ENCODE results near the gene BRINP3. TPM values are rescaled to one million over a fixed set of nuclear protein-coding genes. Genes with fewer than 3 reads are reported as not detected.

The BRINP3 gene
- total RNA-seq, 1 experiment from 2014 or later: not detected

DNA sequence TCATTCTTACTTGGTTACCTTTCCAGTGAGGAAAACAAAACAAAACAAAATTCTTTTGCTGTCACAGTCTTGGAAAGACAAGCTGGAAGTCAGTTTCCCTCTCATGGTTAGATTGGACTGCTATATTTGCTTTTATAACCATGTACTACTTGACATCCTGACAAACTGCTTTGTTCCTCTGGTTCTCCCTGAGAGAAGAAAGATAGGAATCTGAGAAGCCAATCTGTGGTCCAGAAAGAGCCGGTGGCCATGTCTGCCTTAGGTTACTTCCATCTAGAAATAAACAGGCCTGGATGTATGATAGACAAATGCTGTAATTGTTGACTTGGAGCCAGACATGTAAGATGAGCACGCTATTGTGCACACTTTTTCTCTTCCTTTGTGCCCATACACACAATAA is 330.0 kb downstream of the BRINP3 start:
- Histone ChIP-seq H2BK5ac (ENCODE audit: insufficient read length, low read length) (no peak overlapping the region), H2BK120ac (ENCODE audit: low read depth, low read length, poor library complexity, severe bottlenecking) (no peak overlapping the region), H3K4me1 (ENCODE audit: insufficient read depth, low read length) (no peaks in the 10 kb centered on the region), H3K14ac (ENCODE audit: insufficient read depth, low read length) (no peak overlapping the region), H3K4me2 (ENCODE audit: insufficient read depth, insufficient read length, low read length) (no peak overlapping the region), H3K56ac (ENCODE audit: insufficient read length, low read depth, low read length) (no peak overlapping the region), H3K27me3 (ENCODE audit: insufficient read depth, low read length) (no peaks in the 10 kb centered on the region), H2AFZ (ENCODE audit: low read length) (no peak overlapping the region), H3K9me3 (ENCODE audit: control insufficient read depth, low read depth, low read length) (no peaks in the 10 kb centered on the region), H3K18ac (ENCODE audit: insufficient read length, low read depth, low read length) (no peak overlapping the region), H3K9ac (ENCODE audit: extremely low read depth, insufficient read length, low read length) (no peak overlapping the region), H2BK15ac (ENCODE audit: low read depth, low read length) (no peak overlapping the region), H3T11ph (ENCODE audit: low read length) (no peak overlapping the region), H2BK20ac (ENCODE audit: low read depth, low read length, poor library complexity, severe bottlenecking) (no peak overlapping the region), H4K20me1 (ENCODE audit: control insufficient read depth, insufficient read depth, insufficient read length) (no peaks in the 10 kb centered on the region), H2AK5ac (ENCODE audit: insufficient read length, low read length) (no peak overlapping the region), H3K23me2 (ENCODE audit: insufficient read length, low read depth, low read length, poor library complexity, severe bottlenecking) (no peaks in the 10 kb centered on the region), H4K5ac (ENCODE audit: insufficient read length, low read depth, low read length) (no peak overlapping the region), H3K27ac (ENCODE audit: insufficient read length, low read depth, low read length) (no peak overlapping the region), H3K4ac (ENCODE audit: low read depth, low read length) (no peak overlapping the region), H3K79me2 (ENCODE audit: insufficient read depth, low read length) (no peaks in the 10 kb centered on the region), H4K91ac (ENCODE audit: insufficient read length, low read depth, low read length) (no peak overlapping the region), H4K8ac (replicated peaks; ENCODE audit: insufficient read length, low read depth, low read length) (no peak overlapping the region), H2BK12ac (ENCODE audit: insufficient read length, low read depth, low read length) (no peak overlapping the region), H3K23ac (ENCODE audit: insufficient read length, low read depth, low read length) (no peak overlapping the region), H3K79me1 (ENCODE audit: insufficient read depth, low read depth, low read length, poor library complexity, severe bottlenecking) (no peaks in the 10 kb centered on the region)
- H3K4me1 Mint-ChIP-seq: no peaks in the 10 kb centered on the region
- TF ChIP-seq, protein P1, sequence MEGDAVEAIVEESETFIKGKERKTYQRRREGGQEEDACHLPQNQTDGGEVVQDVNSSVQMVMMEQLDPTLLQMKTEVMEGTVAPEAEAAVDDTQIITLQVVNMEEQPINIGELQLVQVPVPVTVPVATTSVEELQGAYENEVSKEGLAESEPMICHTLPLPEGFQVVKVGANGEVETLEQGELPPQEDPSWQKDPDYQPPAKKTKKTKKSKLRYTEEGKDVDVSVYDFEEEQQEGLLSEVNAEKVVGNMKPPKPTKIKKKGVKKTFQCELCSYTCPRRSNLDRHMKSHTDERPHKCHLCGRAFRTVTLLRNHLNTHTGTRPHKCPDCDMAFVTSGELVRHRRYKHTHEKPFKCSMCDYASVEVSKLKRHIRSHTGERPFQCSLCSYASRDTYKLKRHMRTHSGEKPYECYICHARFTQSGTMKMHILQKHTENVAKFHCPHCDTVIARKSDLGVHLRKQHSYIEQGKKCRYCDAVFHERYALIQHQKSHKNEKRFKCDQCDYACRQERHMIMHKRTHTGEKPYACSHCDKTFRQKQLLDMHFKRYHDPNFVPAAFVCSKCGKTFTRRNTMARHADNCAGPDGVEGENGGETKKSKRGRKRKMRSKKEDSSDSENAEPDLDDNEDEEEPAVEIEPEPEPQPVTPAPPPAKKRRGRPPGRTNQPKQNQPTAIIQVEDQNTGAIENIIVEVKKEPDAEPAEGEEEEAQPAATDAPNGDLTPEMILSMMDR (conservative IDR thresholded peaks at IDR 0.05): no peak
- H3K4me3 Mint-ChIP-seq: no peak overlapping the region
- no peaks in the 10 kb centered on the region for H3K27me3 Mint-ChIP-seq (ENCODE audit: low read depth)
- no peaks in the 10 kb centered on the region for H3K9me3 Mint-ChIP-seq
- WGBS (ENCODE audit: extremely low coverage, insufficient read length, low lambda C conversion rate): no CpG with 5 or more reads among the region's 2 CpGs
- no peak for DNase-seq
- no peak overlapping the region for H3K27ac Mint-ChIP-seq
- H3K36me3 Mint-ChIP-seq (ENCODE audit: insufficient read depth in 1 of 3, low read depth in 3 of 3): no peaks in the 10 kb centered on the region
